Neuron (in vitro differentiated cells): Measurements from ENCODE around the gene UIMC1.

Experiments used
- H2AFZ ChIP-seq: one replicate; pipeline ENCODE4 v1.6.1; 2013; ENCODE audit warnings: low read depth, mild to moderate bottlenecking, inconsistent platforms, low read length, moderate library complexity
- H3K27me3 ChIP-seq: one replicate; pipeline ENCODE4 v1.6.1; 2013; ENCODE audit warnings: low read length; ENCODE audit not compliant: insufficient read depth
- H3K36me3 ChIP-seq: one replicate; pipeline ENCODE4 v1.6.1; 2013; ENCODE audit warnings: low read length; ENCODE audit not compliant: insufficient read depth
- H3K4me1 ChIP-seq: one replicate; pipeline ENCODE4 v1.6.1; 2013; ENCODE audit warnings: low read length; ENCODE audit not compliant: insufficient read depth
- H3K4me3 ChIP-seq: 2 replicates; pipeline ENCODE4 v1.5.1; 2013; ENCODE audit warnings: mild to moderate bottlenecking, low read length, moderate library complexity
- H3K9me3 ChIP-seq: one replicate; pipeline ENCODE4 v1.6.1; 2013; ENCODE audit warnings: low read length

Gene UIMC1

DNA sequence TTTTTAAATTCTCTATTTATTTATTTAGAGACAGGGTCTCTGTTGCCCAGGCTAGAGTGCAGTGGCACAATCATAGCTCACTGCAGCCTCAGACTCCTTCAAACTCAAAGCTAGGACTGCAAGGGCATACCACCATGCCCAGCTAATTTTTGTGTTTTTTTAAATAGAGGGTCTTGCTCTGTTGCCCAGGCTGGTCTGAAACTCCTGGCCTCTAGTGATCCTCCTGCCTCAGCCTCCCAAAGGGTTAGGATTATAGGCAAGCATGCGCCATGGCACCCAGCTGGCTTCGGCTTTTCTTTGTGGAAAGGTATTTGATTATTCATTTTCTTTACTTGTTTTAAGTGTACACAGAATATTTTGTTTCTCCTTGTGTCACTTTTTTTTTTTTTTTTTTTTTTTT, 21.1 kb upstream of the UIMC1 start:
- no peaks in the 10 kb centered on the region for H3K27me3 ChIP-seq
- H2AFZ ChIP-seq, result no peak overlapping the region
- H3K9me3 ChIP-seq, result peaks cover 4% of the 10 kb centered on the region
- no peak overlapping the region for H3K4me3 ChIP-seq
- H3K36me3 ChIP-seq, result peaks cover 34% of the 10 kb centered on the region
- H3K4me1 ChIP-seq, result peaks cover 6% of the 10 kb centered on the region

- Histone ChIP-seq H2AFZ (no peak overlapping the region), H3K4me3 (no peak overlapping the region), H3K9me3 (peaks cover 3% of the 10 kb centered on the region), H3K4me1 (peaks cover 11% of the 10 kb centered on the region), H3K27me3 (no peaks in the 10 kb centered on the region), H3K36me3 (peaks cover 28% of the 10 kb centered on the region)
Measured at GRCh38 chr5:177025101-177025601, 18.6 kb upstream of the UIMC1 start.

- H3K4me3 ChIP-seq, result no peak overlapping the region
Measured at GRCh38 chr5:177024559-177024958, 18.0 kb upstream of the UIMC1 start.

DNA sequence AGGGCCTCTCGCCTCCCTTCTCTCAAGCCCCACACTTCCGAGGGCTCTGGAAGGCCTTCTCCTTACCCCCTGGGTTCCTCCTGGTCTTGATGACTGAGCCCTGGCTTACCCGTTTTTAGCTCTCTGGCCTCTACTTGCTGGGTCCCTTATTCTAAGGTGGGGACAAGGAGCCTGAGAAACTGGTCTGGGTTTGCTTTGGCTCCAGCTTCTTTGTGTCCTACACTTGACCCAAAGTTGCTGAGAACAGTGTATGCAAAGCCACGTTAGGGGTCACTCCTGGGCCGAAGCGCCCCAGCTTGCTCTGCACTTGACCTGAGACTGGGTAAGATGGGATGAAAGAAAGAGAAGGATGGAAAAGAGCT, 16.7 kb upstream of the UIMC1 start:
- Histone ChIP-seq H2AFZ (peak overlapping the region; percentile 97), H3K4me3 (peak overlapping the region; percentile 81), H3K27me3 (no peaks in the 10 kb centered on the region), H3K36me3 (peaks cover 19% of the 10 kb centered on the region), H3K4me1 (peaks cover 16% of the 10 kb centered on the region), H3K9me3 (no peaks in the 10 kb centered on the region)

More at GRCh38 chr5:177024559-177024958, 18.0 kb upstream of the UIMC1 start:
- peaks cover under 1% of the 10 kb centered on the region for H3K9me3 ChIP-seq
- peaks cover 11% of the 10 kb centered on the region for H3K4me1 ChIP-seq
- peaks cover 26% of the 10 kb centered on the region for H3K36me3 ChIP-seq
- no peak overlapping the region for H2AFZ ChIP-seq
- no peaks in the 10 kb centered on the region for H3K27me3 ChIP-seq

GRCh38 chr5:177022386-177023302, 16.1 kb upstream of the UIMC1 start, which contains the start of gene ZNF346:
Gene ZNF346 (plus strand): TSS chr5:177022696. CDS start chr5:177022739, 43 bp downstream.
- Histone ChIP-seq H3K4me1 (peaks cover 16% of the 10 kb centered on the region), H3K4me3 (peak within 1 kb of the TSS; percentile 81), H3K9me3 (no peaks in the 10 kb centered on the region), H3K36me3 (peaks cover 17% of the 10 kb centered on the region), H2AFZ (peak within 1 kb of the TSS; percentile 97), H3K27me3 (no peaks in the 10 kb centered on the region)

- H3K9me3 ChIP-seq, result no peaks in the 10 kb centered on the region
- no peak overlapping the region for H2AFZ ChIP-seq
- H3K36me3 ChIP-seq, result peaks cover 6% of the 10 kb centered on the region
- H3K4me1 ChIP-seq, result peaks cover 16% of the 10 kb centered on the region
- no peaks in the 10 kb centered on the region for H3K27me3 ChIP-seq
- no peak overlapping the region for H3K4me3 ChIP-seq
Measured at GRCh38 chr5:177020033-177020432, 13.5 kb upstream of the UIMC1 start.

DNA sequence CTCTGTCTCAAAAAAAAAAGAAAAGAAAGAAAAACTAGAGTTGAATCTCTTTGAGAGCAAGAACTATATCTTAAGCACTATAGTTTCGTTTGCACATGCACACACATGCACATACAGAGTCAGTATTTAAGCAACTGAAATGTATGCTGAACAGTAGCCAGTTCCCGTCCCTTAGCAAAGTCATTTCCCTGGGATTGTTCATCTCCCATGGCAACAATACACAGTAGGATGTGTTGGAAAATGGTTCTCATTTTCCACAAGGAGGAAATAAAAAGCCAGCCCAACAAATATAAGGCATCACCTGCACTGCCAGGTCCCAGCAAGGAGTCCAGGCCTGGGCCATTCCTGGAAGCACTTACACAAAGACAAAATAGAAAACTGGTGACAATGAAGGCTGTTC, 11.8 kb upstream of the UIMC1 start:
- H3K4me1 ChIP-seq, result peaks cover 12% of the 10 kb centered on the region
- H3K9me3 ChIP-seq, result no peaks in the 10 kb centered on the region
- no peak overlapping the region for H3K4me3 ChIP-seq
- no peaks in the 10 kb centered on the region for H3K27me3 ChIP-seq
- H3K36me3 ChIP-seq, result no peaks in the 10 kb centered on the region
- no peak overlapping the region for H2AFZ ChIP-seq

DNA sequence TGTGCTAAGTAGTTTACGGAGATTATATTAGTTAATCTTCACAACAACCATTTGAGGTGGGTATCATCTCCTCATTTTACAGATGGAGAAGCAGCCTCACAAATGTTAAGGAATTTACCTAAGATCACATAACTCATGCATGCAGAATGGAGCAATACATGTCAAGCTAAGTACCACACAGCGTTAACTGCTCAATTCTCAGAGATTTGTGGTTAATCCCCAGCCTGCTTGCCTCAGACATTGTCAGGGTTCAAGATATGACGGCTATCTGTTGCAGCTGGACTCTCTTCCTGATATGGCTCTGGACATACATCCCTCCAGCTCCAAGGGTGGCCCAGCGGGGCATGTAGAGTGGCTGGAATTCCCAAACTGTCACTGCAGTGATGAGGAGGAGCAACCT, 8.6 kb upstream of the UIMC1 start:
- H3K4me1 ChIP-seq, result peaks cover 5% of the 10 kb centered on the region
- H3K9me3 ChIP-seq, result no peaks in the 10 kb centered on the region
- no peak overlapping the region for H3K4me3 ChIP-seq
- H2AFZ ChIP-seq, result no peak overlapping the region
- no peaks in the 10 kb centered on the region for H3K36me3 ChIP-seq
- no peaks in the 10 kb centered on the region for H3K27me3 ChIP-seq

GRCh38 chr5:177010153-177010552, 3.6 kb upstream of the UIMC1 start:
- H2AFZ ChIP-seq, result no peak overlapping the region
- H3K9me3 ChIP-seq, result no peaks in the 10 kb centered on the region
- no peaks in the 10 kb centered on the region for H3K27me3 ChIP-seq
- H3K4me3 ChIP-seq, result no peak overlapping the region
- no peaks in the 10 kb centered on the region for H3K36me3 ChIP-seq
- peaks cover 4% of the 10 kb centered on the region for H3K4me1 ChIP-seq

DNA sequence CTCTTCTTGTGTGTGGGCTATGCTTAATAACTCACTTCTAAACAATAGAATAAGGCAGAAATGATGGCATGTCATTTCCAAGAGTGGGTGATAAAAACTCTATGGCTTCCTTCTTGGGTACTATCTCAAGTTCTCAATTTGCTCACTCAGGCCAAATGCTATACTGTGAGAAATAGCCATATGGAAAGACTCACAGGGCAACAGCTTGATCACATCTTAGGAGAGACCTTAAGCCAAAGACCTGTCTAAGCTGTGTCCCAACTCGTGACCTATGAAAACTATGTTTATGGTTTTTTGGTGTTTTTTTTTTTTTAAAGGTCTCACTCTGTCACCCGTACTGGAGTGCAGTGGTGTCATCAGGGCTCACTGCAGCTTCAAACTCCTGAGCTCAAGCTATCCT, 2.1 kb upstream of the UIMC1 start:
- Histone ChIP-seq H3K36me3 (no peaks in the 10 kb centered on the region), H2AFZ (no peak overlapping the region), H3K4me1 (peaks cover 11% of the 10 kb centered on the region), H3K27me3 (no peaks in the 10 kb centered on the region), H3K9me3 (no peaks in the 10 kb centered on the region), H3K4me3 (no peak overlapping the region)

GRCh38 chr5:177005619-177006264, 837 bp downstream of the UIMC1 start:
- H3K36me3 ChIP-seq, result no peaks in the 10 kb centered on the region
- no peaks in the 10 kb centered on the region for H3K27me3 ChIP-seq
- H3K4me3 ChIP-seq, result peak overlapping the region; percentile 99
- H2AFZ ChIP-seq, result peak overlapping the region; percentile 98
- H3K4me1 ChIP-seq, result peaks cover 11% of the 10 kb centered on the region
- H3K9me3 ChIP-seq, result no peaks in the 10 kb centered on the region

DNA sequence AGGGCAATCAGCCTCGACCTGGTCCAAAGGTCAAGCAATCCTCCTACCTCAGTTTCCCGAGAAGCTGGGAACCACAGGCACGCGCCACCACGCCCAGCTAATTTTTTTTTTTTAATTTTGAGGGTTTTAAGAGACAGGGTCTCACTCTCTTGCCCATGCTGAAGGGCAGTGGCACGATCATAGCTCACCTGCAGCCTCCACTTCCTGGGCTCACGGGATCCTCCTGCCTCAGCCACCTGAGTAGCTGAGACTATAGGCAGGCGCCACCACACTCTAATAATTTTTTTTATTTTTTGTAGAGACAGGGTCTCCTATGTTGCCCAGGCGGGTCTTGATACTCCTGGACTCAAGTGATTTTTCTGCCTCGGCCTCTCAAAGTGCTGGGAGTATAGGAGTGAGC, 1.6 kb downstream of the UIMC1 start:
- Histone ChIP-seq H3K27me3 (no peaks in the 10 kb centered on the region), H3K4me1 (peaks cover 11% of the 10 kb centered on the region), H3K9me3 (peaks cover 2% of the 10 kb centered on the region), H2AFZ (no peak overlapping the region), H3K4me3 (peak overlapping the region; percentile 99), H3K36me3 (no peaks in the 10 kb centered on the region)

GRCh38 chr5:177003649-177004048, 2.9 kb downstream of the UIMC1 start:
- no peaks in the 10 kb centered on the region for H3K36me3 ChIP-seq
- H3K27me3 ChIP-seq, result no peaks in the 10 kb centered on the region
- H3K9me3 ChIP-seq, result peaks cover 4% of the 10 kb centered on the region
- no peak overlapping the region for H2AFZ ChIP-seq
- peaks cover 11% of the 10 kb centered on the region for H3K4me1 ChIP-seq
- no peak overlapping the region for H3K4me3 ChIP-seq
